KMS-11 (cell line): ENCODE results near the gene E4F1.

Source experiments
- H2AFZ ChIP-seq: fragments of 200-600 bp; sonication (generic); 2 replicates; pipeline ENCODE4 v1.6.1; 2016; ENCODE audit warnings: antibody characterized with exemption, mixed run types, low read depth
- H3K27ac ChIP-seq: fragments of 200-600 bp; sonication (generic); 2 replicates; pipeline ENCODE4 v1.6.1; 2016; ENCODE audit warnings: mild to moderate bottlenecking, mixed run types
- H3K27me3 ChIP-seq: fragments of 200-600 bp; sonication (generic); 2 replicates; pipeline ENCODE4 v1.6.1; 2017; ENCODE audit warnings: mild to moderate bottlenecking, low read depth, mixed run types, moderate library complexity; ENCODE audit not compliant: insufficient read depth
- H3K36me3 ChIP-seq: fragments of 200-600 bp; sonication (generic); 2 replicates; pipeline ENCODE4 v1.6.1; 2017; ENCODE audit warnings: mild to moderate bottlenecking, mixed run types; ENCODE audit not compliant: insufficient read depth
- H3K4me1 ChIP-seq: fragments of 200-600 bp; sonication (generic); 2 replicates; pipeline ENCODE4 v1.6.1; 2016; ENCODE audit warnings: mild to moderate bottlenecking, low read depth, mixed run types; ENCODE audit not compliant: poor library complexity, severe bottlenecking
- H3K4me2 ChIP-seq: fragments of 200-600 bp; sonication (generic); 2 replicates; pipeline ENCODE4 v1.7.0; 2016; ENCODE audit warnings: mild to moderate bottlenecking, mixed run types
- H3K4me3 ChIP-seq: fragments of 200-600 bp; sonication (generic); IDR thresholded peaks from 2 replicates; pipeline ENCODE4 v1.6.1; 2017; ENCODE audit warnings: low read depth, low read length, mixed read lengths; ENCODE audit not compliant: insufficient read depth
- H3K79me2 ChIP-seq: fragments of 200-600 bp; sonication (generic); 2 replicates; pipeline ENCODE4 v1.6.1; 2016; ENCODE audit warnings: low read depth, mixed run types; ENCODE audit not compliant: insufficient read depth
- H3K9ac ChIP-seq: fragments of 200-600 bp; sonication (generic); 2 replicates; pipeline ENCODE4 v1.6.1; 2016; ENCODE audit warnings: mild to moderate bottlenecking, mixed run types
- H4K20me1 ChIP-seq: fragments of 200-600 bp; sonication (generic); 2 replicates; pipeline ENCODE4 v1.6.1; 2016; ENCODE audit warnings: mild to moderate bottlenecking, mixed run types; ENCODE audit not compliant: insufficient read depth
- CTCF ChIP-seq: fragments of 200-600 bp; sonication (generic); conservative IDR thresholded peaks from 2 replicates; pipeline ENCODE4 v1.6.1; 2017; ENCODE audit warnings: low read depth, mild to moderate bottlenecking, antibody characterized with exemption, low read length, moderate library complexity, mixed read lengths

Gene E4F1

DNA sequence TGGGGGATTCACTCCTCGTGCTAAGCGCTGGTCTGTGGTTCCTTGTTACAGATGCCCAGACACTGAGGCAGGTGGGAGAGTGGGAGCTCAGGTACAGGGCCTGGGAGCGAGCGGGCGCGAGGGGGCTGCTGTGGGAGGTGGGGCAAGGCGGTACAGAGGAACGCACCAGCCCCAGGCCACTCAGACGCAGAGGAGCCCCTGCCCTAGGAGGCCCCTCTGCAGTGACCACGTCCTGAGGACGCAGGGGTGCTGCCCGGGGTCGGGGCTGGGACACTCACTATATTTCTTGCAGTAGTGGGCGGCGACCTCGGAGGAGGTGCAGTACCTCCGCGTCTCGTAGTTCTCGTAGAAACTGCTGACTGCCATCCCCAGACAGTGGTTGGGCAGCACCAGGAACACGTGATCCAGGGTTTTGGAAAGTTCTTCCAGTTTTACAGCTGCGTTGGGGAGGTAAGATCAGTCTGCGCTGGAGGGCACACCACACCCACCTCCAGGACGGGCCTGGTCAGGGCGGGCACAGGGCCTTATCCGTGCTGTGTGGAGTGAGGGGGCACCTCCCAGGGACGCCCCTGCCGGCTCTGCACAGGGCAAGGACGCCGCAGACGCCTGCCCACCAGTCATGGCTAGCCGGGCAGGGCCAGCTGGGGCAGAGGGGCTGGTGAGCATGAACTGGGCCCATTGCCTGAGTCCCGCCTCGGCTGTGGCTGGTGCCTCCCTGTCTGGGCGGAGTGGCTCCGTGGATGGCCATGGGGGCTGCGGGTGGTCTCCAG, 60.8 kb downstream of the E4F1 start:
- H4K20me1 ChIP-seq = no peaks in the 10 kb centered on the region
- no peak overlapping the region for H3K9ac ChIP-seq
- no peaks in the 10 kb centered on the region for H3K27me3 ChIP-seq
- H3K79me2 ChIP-seq = no peaks in the 10 kb centered on the region
- no peak overlapping the region for H3K27ac ChIP-seq
- H3K4me2 ChIP-seq = no peak overlapping the region
- no peaks in the 10 kb centered on the region for H3K4me1 ChIP-seq
- no peak overlapping the region for H3K4me3 ChIP-seq
- H3K36me3 ChIP-seq = no peaks in the 10 kb centered on the region
- H2AFZ ChIP-seq = no peak overlapping the region
- no peak for TF ChIP-seq CTCF

- Histone ChIP-seq H3K27ac (no peak overlapping the region), H3K9ac (no peak overlapping the region), H3K27me3 (no peaks in the 10 kb centered on the region), H3K4me2 (no peak overlapping the region), H3K79me2 (no peaks in the 10 kb centered on the region), H4K20me1 (no peaks in the 10 kb centered on the region), H3K4me3 (no peak overlapping the region), H3K4me1 (no peaks in the 10 kb centered on the region), H2AFZ (no peak overlapping the region), H3K36me3 (no peaks in the 10 kb centered on the region)
- no peak for TF ChIP-seq CTCF
These were observed 61.6 kb downstream of the E4F1 start for GRCh38 chr16:2284797-2285576.
